IMR-90 (cell line): ENCODE results near the gene MTCL3.

Source experiments
- ATAC-seq: fragments of 200-7000 bp; cut with Tn5 transposase; 2 replicates; pipeline ENCODE4 v1.9.1; 2020; ENCODE audit warnings: low read depth, mild to moderate bottlenecking, moderate library complexity
- BruUV-seq: library from RNA; stranded (reverse); fragments of 400-500 nt; replicated peaks from 2 replicates; lab custom pipeline; 2021; lab: Mats Ljungman, UMichigan
- CTCF ChIA-PET: fragments of 300-600 bp; formaldehyde crosslinking; extraction: SDS; loops from one replicate; lab custom pipeline; 2021; ENCODE audit warnings: antibody characterized with exemption; lab: Yijun Ruan, JAX
- POLR2A ChIA-PET: fragments of 300-600 bp; sonication (Branson Sonifier 250); formaldehyde crosslinking; loops from one replicate; lab custom pipeline; 2022; ENCODE audit warnings: antibody characterized with exemption; ENCODE audit not compliant: unreplicated experiment; lab: Charles Lee
- DNase-seq: peaks from one replicate; pipeline ENCODE4 v3.0.0; 2013
- H2AFZ ChIP-seq: replicated peaks from 2 replicates; pipeline ENCODE3; 2013; ENCODE audit warnings: low read length, mild to moderate bottlenecking; ENCODE audit not compliant: poor library complexity
- H2AK5ac ChIP-seq: 2 replicates; pipeline ENCODE4 v1.6.1; 2013; ENCODE audit warnings: low read depth, low read length, inconsistent platforms
- H2AK9ac ChIP-seq: replicated peaks from 2 replicates; pipeline ENCODE3; 2013; ENCODE audit warnings: mild to moderate bottlenecking, low read depth, low read length, moderate library complexity; ENCODE audit not compliant: poor library complexity
- H2BK120ac ChIP-seq: 2 replicates; pipeline ENCODE4 v1.6.1; 2013; ENCODE audit warnings: low read depth, low read length, inconsistent platforms
- H2BK15ac ChIP-seq: 3 replicates; pipeline ENCODE4 v1.6.1; 2013; ENCODE audit warnings: low read depth, low read length, inconsistent platforms
- H2BK20ac ChIP-seq: 2 replicates; pipeline ENCODE4 v1.6.1; 2013; ENCODE audit warnings: low read depth, mild to moderate bottlenecking, inconsistent platforms, low read length, moderate library complexity
- H2BK5ac ChIP-seq: 2 replicates; pipeline ENCODE4 v1.6.1; 2013; ENCODE audit warnings: mild to moderate bottlenecking, low read depth, low read length, inconsistent platforms; ENCODE audit not compliant: poor library complexity, severe bottlenecking
- H3K14ac ChIP-seq: replicated peaks from 2 replicates; pipeline ENCODE4 v1.6.1; 2013; ENCODE audit warnings: low read depth, low read length, inconsistent platforms
- H3K18ac ChIP-seq: 2 replicates; pipeline ENCODE4 v1.6.1; 2013; ENCODE audit warnings: low read depth, low read length, control low read depth
- H3K23ac ChIP-seq: 2 replicates; pipeline ENCODE4 v1.6.1; 2013; ENCODE audit warnings: low read depth, low read length, inconsistent platforms
- H3K27ac ChIP-seq: 2 replicates; pipeline ENCODE4 v1.5.1; 2013; ENCODE audit warnings: mild to moderate bottlenecking, control low read depth, low read length; ENCODE audit not compliant: insufficient read depth
- H3K27me3 ChIP-seq: 2 replicates; pipeline ENCODE4 v1.6.1; 2013; ENCODE audit warnings: low read length; ENCODE audit not compliant: control insufficient read depth, insufficient read depth
- H3K36me3 ChIP-seq: 2 replicates; pipeline ENCODE4 v1.6.1; 2013; ENCODE audit warnings: low read length, mixed read lengths; ENCODE audit not compliant: control insufficient read depth, insufficient read depth
- H3K4ac ChIP-seq: 2 replicates; pipeline ENCODE4 v1.6.1; 2013; ENCODE audit warnings: low read depth, low read length, inconsistent platforms
- H3K4me1 ChIP-seq: 2 replicates; pipeline ENCODE4 v1.6.1; 2013; ENCODE audit warnings: low read length, mixed read lengths; ENCODE audit not compliant: control insufficient read depth, insufficient read depth
- H3K4me2 ChIP-seq: 2 replicates; pipeline ENCODE4 v1.6.1; 2013; ENCODE audit warnings: low read depth, mild to moderate bottlenecking, control low read depth, low read length, moderate library complexity
- H3K4me3 ChIP-seq: 2 replicates; pipeline ENCODE4 v1.5.1; 2013; ENCODE audit warnings: low read depth, mild to moderate bottlenecking, control low read depth, low read length, moderate library complexity; ENCODE audit not compliant: insufficient read depth
- H3K56ac ChIP-seq: 2 replicates; pipeline ENCODE4 v1.6.1; 2013; ENCODE audit warnings: low read length, inconsistent platforms; ENCODE audit not compliant: insufficient read depth; ENCODE audit errors: extremely low read depth
- H3K79me1 ChIP-seq, 2 experiments: 2 replicates each; pipeline ENCODE4 v1.6.1; 2013; ENCODE audit warnings: low read length in 2 of 2, inconsistent platforms in 1 of 2, low read depth in 1 of 2
- H3K9ac ChIP-seq: 2 replicates; pipeline ENCODE4 v1.6.1; 2013; ENCODE audit warnings: low read depth, low read length, control low read depth
- H3K9me1 ChIP-seq: 2 replicates; pipeline ENCODE4 v1.6.1; 2013; ENCODE audit warnings: low read length, inconsistent platforms; ENCODE audit not compliant: insufficient read depth
- H3K9me3 ChIP-seq: 2 replicates; pipeline ENCODE4 v1.6.1; 2013; ENCODE audit warnings: low read length; ENCODE audit not compliant: control insufficient read depth, insufficient read depth
- H4K20me1 ChIP-seq: 2 replicates; pipeline ENCODE4 v1.6.1; 2013; ENCODE audit warnings: low read length, inconsistent platforms; ENCODE audit not compliant: insufficient read depth
- H4K5ac ChIP-seq: 2 replicates; pipeline ENCODE4 v1.6.1; 2013; ENCODE audit warnings: mild to moderate bottlenecking, low read depth, low read length, control low read depth
- H4K8ac ChIP-seq, 2 experiments: 2 replicates each; pipeline ENCODE4 v1.6.1; 2013; ENCODE audit warnings: low read depth in 2 of 2, low read length in 2 of 2, control low read depth in 1 of 2, inconsistent platforms in 1 of 2
- H4K91ac ChIP-seq: 2 replicates; pipeline ENCODE4 v1.6.1; 2013; ENCODE audit warnings: low read depth, low read length, inconsistent platforms; ENCODE audit not compliant: insufficient read depth
- BHLHE40 ChIP-seq: fragments of 150-350 bp; IDR thresholded peaks from 2 replicates; pipeline ENCODE4 v1.6.1; 2016; ENCODE audit warnings: mild to moderate bottlenecking, low read depth, low read length
- CEBPB ChIP-seq: IDR thresholded peaks from 2 replicates; pipeline ENCODE4 v1.6.1; 2012; ENCODE audit warnings: low read depth, low read length, improper control_type of control experiment
- CHD1 ChIP-seq: IDR thresholded peaks from 2 replicates; pipeline ENCODE4 v1.6.1; 2012; ENCODE audit warnings: low read depth, low read length, improper control_type of control experiment
- CTCF ChIP-seq: conservative IDR thresholded peaks from 2 replicates; pipeline ENCODE4 v1.5.1; 2012; ENCODE audit warnings: mild to moderate bottlenecking, low read depth, low read length, improper control_type of control experiment
- ELK1 ChIP-seq: fragments of 150-350 bp; IDR thresholded peaks from 2 replicates; pipeline ENCODE4 v1.6.1; 2016; ENCODE audit warnings: low read depth, mild to moderate bottlenecking, low read length, moderate library complexity, borderline replicate concordance
- FOS ChIP-seq: fragments of 150-350 bp; IDR thresholded peaks from 2 replicates; pipeline ENCODE4 v1.6.1; 2016; ENCODE audit warnings: low read depth, low read length
- MAFK ChIP-seq: IDR thresholded peaks from 2 replicates; pipeline ENCODE4 v1.6.1; 2012; ENCODE audit warnings: low read depth, low read length, improper control_type of control experiment
- MAZ ChIP-seq: IDR thresholded peaks from 2 replicates; pipeline ENCODE4 v1.6.1; 2012; ENCODE audit warnings: low read depth, mild to moderate bottlenecking, low read length, improper control_type of control experiment, moderate library complexity, borderline replicate concordance
- MXI1 ChIP-seq: IDR thresholded peaks from 2 replicates; pipeline ENCODE4 v1.6.1; 2012; ENCODE audit warnings: low read depth, mild to moderate bottlenecking, low read length, moderate library complexity, borderline replicate concordance
- NFE2L2 ChIP-seq: fragments of 150-350 bp; IDR thresholded peaks from 2 replicates; pipeline ENCODE4 v1.6.1; 2016; ENCODE audit warnings: low read depth, mild to moderate bottlenecking, low read length
- POLR2A ChIP-seq: IDR thresholded peaks from 2 replicates; pipeline ENCODE4 v1.6.1; 2012; ENCODE audit warnings: mild to moderate bottlenecking, low read depth, low read length
- RAD21 ChIP-seq: IDR thresholded peaks from 2 replicates; pipeline ENCODE4 v1.6.1; 2012; ENCODE audit warnings: low read length, improper control_type of control experiment
- RCOR1 ChIP-seq: IDR thresholded peaks from 2 replicates; pipeline ENCODE4 v1.6.1; 2012; ENCODE audit warnings: mild to moderate bottlenecking, low read length, improper control_type of control experiment; ENCODE audit not compliant: insufficient replicate concordance
- RFX5 ChIP-seq: IDR thresholded peaks from 2 replicates; pipeline ENCODE4 v1.8.0; 2012; ENCODE audit warnings: low read depth, mild to moderate bottlenecking, low read length, moderate library complexity
- SMC3 ChIP-seq: fragments of 150-350 bp; IDR thresholded peaks from 2 replicates; pipeline ENCODE4 v1.6.1; 2016; ENCODE audit warnings: low read depth, mild to moderate bottlenecking, antibody characterized with exemption, low read length, moderate library complexity
- USF2 ChIP-seq: fragments of 150-350 bp; IDR thresholded peaks from 2 replicates; pipeline ENCODE4 v1.6.1; 2017; ENCODE audit warnings: mild to moderate bottlenecking, antibody characterized with exemption, low read length, low read depth
- WGBS, 2 experiments: methylation state at CpG; one replicate each; pipeline versions ENCODE4 v1.1.5 to v1.1.7; 2013; ENCODE audit warnings: missing lambda C conversion rate in 2 of 2; ENCODE audit not compliant: insufficient read length in 1 of 2; ENCODE audit errors: extremely low coverage in 2 of 2; 5-methylcytosine and 5-hydroxymethylcytosine counted together
- dilution Hi-C: fragments of 300-500 bp; cut with HindIII; formaldehyde crosslinking; loops from one replicate; pipeline ENCODE4 v1.14.3; 2018; ENCODE audit warnings: low sequenced_read_pairs; ENCODE audit not compliant: unreplicated experiment
- in situ Hi-C: fragments of 300-500 bp; cut with MboI; formaldehyde crosslinking; loops from 3 replicates; pipeline ENCODE4 v1.14.3; 2019; ENCODE audit warnings: low sequenced_read_pairs, inconsistent platforms, mixed read lengths
- intact Hi-C: fragments of 100-400 bp; cut with micrococcal nuclease; formaldehyde crosslinking; loops from 2 replicates; pipeline ENCODE4 v1.10.0; 2022

MTCL3 gene

GRCh38 chr6:127475135-127475822 lies 43.9 kb downstream of the MTCL3 start:
- Histone ChIP-seq H3K9ac (no peak overlapping the region), H3K56ac (no peak overlapping the region), H4K5ac (no peak overlapping the region), H2BK5ac (no peak overlapping the region), H3K27ac (no peak overlapping the region), H4K20me1 (no peaks in the 10 kb centered on the region; the same call in 1 of the 2 replicates), H2AK9ac (no peak overlapping the region), H2AK5ac (no peak overlapping the region), H2BK20ac (no peak overlapping the region), H4K91ac (no peak overlapping the region), H3K4me1 (peaks cover 2% of the 10 kb centered on the region; the same call in 1 of the 2 replicates), H3K14ac (no peak overlapping the region), H3K36me3 (no peaks in the 10 kb centered on the region), H4K8ac (no peak overlapping the region), H3K18ac (no peak overlapping the region), H2AFZ (peak overlapping the region; percentile 59), H3K4me2 (no peak overlapping the region), H3K4me3 (no peak overlapping the region), H3K4ac (no peak overlapping the region), H2BK120ac (no peak overlapping the region), H3K23ac (no peak overlapping the region), H3K9me1 (peaks cover 7% of the 10 kb centered on the region; the same call in 1 of the 2 replicates), H3K79me1 (no peaks in the 10 kb centered on the region), H3K27me3 (no peaks in the 10 kb centered on the region), H2BK15ac (no peak overlapping the region), H3K9me3 (no peaks in the 10 kb centered on the region)
- ChIA-PET CTCF (interaction anchor here (0.7 kb wide), 1 partner anchor 40 kb away, joined by 4 read pairs; no protein-coding TSS in a partner anchor), POLR2A (no interaction called here)
- in situ Hi-C loops (no loop called here), dilution Hi-C loops (no loop called here), intact Hi-C loops (no loop called here)
- DNase-seq (no peak), ATAC-seq (no peak)
- TF ChIP-seq NFE2L2 (no peak), CTCF (no peak), SMC3 (no peak), RAD21 (no peak), MXI1 (no peak), MAFK (no peak), RCOR1 (no peak), BHLHE40 (no peak), CHD1 (no peak), POLR2A (no peak), CEBPB (no peak), FOS (no peak), ELK1 (no peak), RFX5 (no peak), MAZ (no peak), USF2 (no peak)
- WGBS, 2 experiments = 97% methylated on average over 61 of the region's 87 CpGs; no CpG with 5 or more reads in 1 of the 2 experiments
- BruUV-seq = no TSS peak
